Activated naive CD4-positive, alpha-beta T cell treated with anti-CD3 and anti-CD28 coated beads, Interleukin-2, amount 10 ng/mL, durations not matched to agents 7 days and 5 days (primary cell): Measurements from ENCODE around the gene MGAT3.
"Not testable (repeated sequence)": the region's sequence is repeated elsewhere in the genome, so short reads cannot be mapped to it uniquely, and the experiment has no call there.

Experiments used
- CTCF ChIA-PET: fragments of 350-600 bp; sonication (Branson Sonifier 250); formaldehyde crosslinking; loops from one replicate; lab custom pipeline; 2021; ENCODE audit warnings: antibody characterized with exemption; lab: Charles Lee
- DNase-seq: peaks from one replicate; pipeline ENCODE4 v3.0.0-alpha.2; 2020
- H3K27ac Mint-ChIP-seq: one replicate; pipeline ENCODE4 v1.8.0; 2021; ENCODE audit warnings: mild to moderate bottlenecking, moderate library complexity, mixed read lengths
- H3K27me3 Mint-ChIP-seq: one replicate; pipeline ENCODE4 v1.8.0; 2021; ENCODE audit warnings: mild to moderate bottlenecking, mixed read lengths
- H3K36me3 Mint-ChIP-seq: one replicate; pipeline ENCODE4 v1.8.0; 2021; ENCODE audit warnings: mixed read lengths
- H3K4me1 Mint-ChIP-seq: one replicate; pipeline ENCODE4 v1.8.0; 2021; ENCODE audit warnings: mixed read lengths
- H3K4me3 Mint-ChIP-seq: one replicate; pipeline ENCODE4 v1.8.0; 2021; ENCODE audit warnings: mild to moderate bottlenecking, moderate library complexity, mixed read lengths
- H3K9me3 Mint-ChIP-seq: one replicate; pipeline ENCODE4 v1.8.0; 2021; ENCODE audit warnings: mixed read lengths

The MGAT3 gene

DNA sequence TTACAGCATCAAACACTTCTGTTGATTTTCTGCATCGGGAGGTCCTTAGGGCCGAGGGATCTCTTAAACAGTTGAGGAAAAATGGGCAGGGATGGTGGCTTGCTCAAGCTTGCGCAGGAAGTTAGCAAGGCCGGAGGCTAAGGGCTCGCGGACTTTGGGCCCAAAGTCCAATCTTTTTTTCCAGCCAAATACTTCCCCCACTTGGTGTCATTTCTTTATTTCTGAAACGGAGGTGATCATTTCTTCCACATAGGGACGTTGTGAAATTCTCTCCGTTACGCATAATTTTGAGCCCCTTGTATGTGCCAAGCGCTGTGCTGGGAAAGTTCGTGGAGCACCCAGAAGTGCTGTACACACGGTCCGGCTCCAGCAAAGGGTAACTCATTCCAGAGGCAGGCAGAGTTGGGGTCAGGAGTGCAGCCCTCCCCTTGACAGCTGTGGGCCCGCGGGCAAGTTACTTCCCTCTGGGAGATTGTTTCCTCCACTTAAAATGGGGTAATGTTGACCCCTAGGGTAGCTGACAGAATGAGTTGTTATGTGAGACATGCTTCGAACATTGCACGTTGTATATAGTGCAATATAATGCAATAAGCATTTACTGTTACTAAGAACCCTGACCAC is 46.1 kb downstream of the MGAT3 start:
- H3K9me3 Mint-ChIP-seq: no peaks in the 10 kb centered on the region
- peaks cover 39% of the 10 kb centered on the region for H3K4me1 Mint-ChIP-seq
- peak overlapping the region; percentile 93 for H3K4me3 Mint-ChIP-seq
- peaks cover 29% of the 10 kb centered on the region for H3K36me3 Mint-ChIP-seq
- H3K27me3 Mint-ChIP-seq: peaks cover 14% of the 10 kb centered on the region
- CTCF ChIA-PET: interaction anchor here (1.6 to 3.4 kb wide), 5 partner anchors 10 to 103 kb away, joined by 3 to 17 read pairs (median 11); partner anchors contain the start of genes ATF4 and TAB1
- peak overlapping the region; percentile 75 for H3K27ac Mint-ChIP-seq
- no peak for DNase-seq

- DNase-seq: no peak
- peak overlapping the region; percentile 34 for H3K27ac Mint-ChIP-seq
- peaks cover 10% of the 10 kb centered on the region for H3K27me3 Mint-ChIP-seq
- H3K4me3 Mint-ChIP-seq: peak overlapping the region; percentile 93
- no peaks in the 10 kb centered on the region for H3K9me3 Mint-ChIP-seq
- H3K36me3 Mint-ChIP-seq: peaks cover 34% of the 10 kb centered on the region
- CTCF ChIA-PET: interaction anchor here (1.4 to 3.4 kb wide), 4 partner anchors 9 to 25 kb away, joined by 3 to 17 read pairs (median 13); no protein-coding TSS in a partner anchor
- peaks cover 41% of the 10 kb centered on the region for H3K4me1 Mint-ChIP-seq
These were observed 46.8 kb downstream of the MGAT3 start for GRCh38 chr22:39503630-39504029.

- CTCF ChIA-PET: interaction anchor here (1.4 to 3.4 kb wide), 5 partner anchors 8 to 25 kb away, joined by 3 to 17 read pairs (median 8); no protein-coding TSS in a partner anchor
- no peak for DNase-seq
- Mint-ChIP-seq H3K4me1 (peaks cover 41% of the 10 kb centered on the region), H3K4me3 (peak overlapping the region; percentile 93), H3K9me3 (no peaks in the 10 kb centered on the region), H3K27me3 (peaks cover 6% of the 10 kb centered on the region), H3K36me3 (peaks cover 35% of the 10 kb centered on the region), H3K27ac (peak overlapping the region; percentile 34)
These were observed 47.3 kb downstream of the MGAT3 start for GRCh38 chr22:39504071-39504470.

GRCh38 chr22:39507021-39507420 is 50.2 kb downstream of the MGAT3 start:
- H3K27me3 Mint-ChIP-seq, H3K4me3 Mint-ChIP-seq, DNase-seq, H3K9me3 Mint-ChIP-seq: not testable (repeated sequence)
- Mint-ChIP-seq H3K36me3 (peaks cover 51% of the 10 kb centered on the region), H3K4me1 (peaks cover 37% of the 10 kb centered on the region), H3K27ac (peak overlapping the region; percentile 6)
- CTCF ChIA-PET: interaction anchor here (0.6 to 1.6 kb wide), 4 partner anchors 11 to 594 kb away, joined by 3 to 4 read pairs (median 4); no protein-coding TSS in a partner anchor

- peaks cover 57% of the 10 kb centered on the region for H3K36me3 Mint-ChIP-seq
- no peak overlapping the region for H3K27ac Mint-ChIP-seq
- no peaks in the 10 kb centered on the region for H3K27me3 Mint-ChIP-seq
- H3K4me3 Mint-ChIP-seq: no peak overlapping the region
- H3K4me1 Mint-ChIP-seq: peaks cover 31% of the 10 kb centered on the region
- CTCF ChIA-PET: interaction anchor here (12.1 kb wide), 1 partner anchor 12 kb away, joined by 152 read pairs; no protein-coding TSS in a partner anchor
- no peak for DNase-seq
- H3K9me3 Mint-ChIP-seq: no peaks in the 10 kb centered on the region
These were observed 51.6 kb downstream of the MGAT3 start for GRCh38 chr22:39508393-39508792.

DNA sequence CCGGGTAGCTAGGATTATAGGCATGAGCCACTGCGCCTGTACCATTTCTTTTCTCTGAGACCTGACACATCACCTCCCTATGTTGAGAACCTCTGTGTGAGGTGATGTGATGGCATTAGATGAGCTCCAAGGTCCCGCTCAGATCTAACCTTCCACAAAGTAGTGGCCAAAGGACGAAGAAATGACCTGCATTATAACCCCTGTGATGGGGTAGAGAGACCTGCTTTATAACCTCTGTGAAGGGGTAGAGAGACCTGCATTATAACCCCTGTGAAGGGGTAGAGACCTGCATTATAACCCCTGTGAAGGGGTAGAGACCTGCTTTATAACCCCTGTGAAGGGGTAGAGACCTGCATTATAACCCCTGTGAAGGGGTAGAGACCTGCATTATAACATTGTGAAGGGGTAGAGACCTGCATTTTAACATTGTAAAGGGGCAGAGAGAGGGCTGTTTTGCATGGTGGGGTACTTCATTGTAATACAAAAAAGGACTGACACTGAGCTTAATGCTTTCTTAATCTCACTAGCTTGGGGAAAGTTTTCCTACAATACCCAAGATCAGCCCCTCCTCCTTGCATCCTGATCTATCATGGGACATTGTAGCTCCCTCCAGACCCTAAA is 53.8 kb downstream of the MGAT3 start:
- H3K27ac Mint-ChIP-seq: no peak overlapping the region

DNA sequence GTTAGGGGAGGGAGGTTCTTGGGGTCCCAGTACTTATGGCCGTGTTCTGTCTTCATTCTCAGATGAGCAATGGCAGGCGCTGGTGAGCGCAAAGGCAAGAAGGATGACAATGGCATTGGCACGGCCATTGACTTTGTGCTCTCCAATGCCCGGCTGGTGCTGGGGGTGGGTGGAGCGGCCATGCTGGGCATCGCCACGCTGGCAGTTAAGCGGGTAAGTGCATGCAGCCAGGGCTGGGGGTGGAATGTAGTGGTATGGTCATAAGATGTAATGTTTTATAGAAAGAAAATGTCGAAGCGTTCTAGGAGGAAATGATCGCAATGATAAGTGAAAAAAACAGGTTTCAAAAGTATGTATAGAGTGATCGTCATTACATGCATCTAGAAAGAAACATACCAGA is 54.4 kb downstream of the MGAT3 start:
- H3K4me1 Mint-ChIP-seq: peaks cover 33% of the 10 kb centered on the region
- H3K27me3 Mint-ChIP-seq: no peaks in the 10 kb centered on the region
- H3K27ac Mint-ChIP-seq: no peak overlapping the region
- CTCF ChIA-PET: interaction anchor here (1.7 to 12.1 kb wide), 2 partner anchors 15 to 18 kb away, joined by 4 to 152 read pairs; no protein-coding TSS in a partner anchor
- H3K9me3 Mint-ChIP-seq: no peaks in the 10 kb centered on the region
- peaks cover 58% of the 10 kb centered on the region for H3K36me3 Mint-ChIP-seq
- H3K4me3 Mint-ChIP-seq: no peak overlapping the region
- no peak for DNase-seq

More for the DNA sequence above, 53.8 kb downstream of the MGAT3 start:
- H3K4me3 Mint-ChIP-seq: no peak overlapping the region
- no peaks in the 10 kb centered on the region for H3K9me3 Mint-ChIP-seq
- CTCF ChIA-PET: interaction anchor here (0.8 to 12.1 kb wide), 4 partner anchors 9 to 18 kb away, joined by 3 to 152 read pairs (median 5); partner anchors contain the start of gene ATF4
- no peak for DNase-seq
- no peaks in the 10 kb centered on the region for H3K27me3 Mint-ChIP-seq
- peaks cover 30% of the 10 kb centered on the region for H3K4me1 Mint-ChIP-seq
- peaks cover 59% of the 10 kb centered on the region for H3K36me3 Mint-ChIP-seq

DNA sequence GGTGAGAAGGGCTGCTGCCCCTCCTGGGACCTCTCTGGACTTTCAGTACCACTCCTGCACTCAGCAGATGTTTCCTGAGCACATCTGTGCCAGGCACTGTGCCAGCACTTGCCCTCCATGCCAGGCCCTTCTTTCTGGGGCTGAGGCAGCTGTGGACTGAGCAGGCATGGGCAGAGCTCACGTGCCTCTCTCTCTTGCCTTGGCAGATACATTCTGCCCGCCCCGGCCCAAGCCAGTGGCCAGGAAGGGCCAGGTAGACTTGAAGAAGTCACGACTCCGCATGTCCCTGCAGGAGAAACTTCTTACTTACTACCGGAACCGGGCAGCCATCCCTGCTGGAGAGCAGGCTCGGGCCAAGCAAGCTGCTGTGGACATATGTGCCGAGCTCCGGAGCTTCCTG is 55.2 kb downstream of the MGAT3 start:
- no peaks in the 10 kb centered on the region for H3K9me3 Mint-ChIP-seq
- no peak overlapping the region for H3K27ac Mint-ChIP-seq
- H3K4me3 Mint-ChIP-seq: no peak overlapping the region
- H3K4me1 Mint-ChIP-seq: peaks cover 27% of the 10 kb centered on the region
- DNase-seq: no peak
- CTCF ChIA-PET: interaction anchor here (0.6 to 12.1 kb wide), 3 partner anchors 16 to 22 kb away, joined by 4 to 152 read pairs (median 4); no protein-coding TSS in a partner anchor
- no peaks in the 10 kb centered on the region for H3K27me3 Mint-ChIP-seq
- H3K36me3 Mint-ChIP-seq: peaks cover 53% of the 10 kb centered on the region

- Mint-ChIP-seq H3K4me1 (peaks cover 35% of the 10 kb centered on the region), H3K27me3 (no peaks in the 10 kb centered on the region), H3K36me3 (peaks cover 49% of the 10 kb centered on the region), H3K9me3 (no peaks in the 10 kb centered on the region), H3K4me3 (no peak overlapping the region), H3K27ac (no peak overlapping the region)
- CTCF ChIA-PET: interaction anchor here (1.3 to 12.1 kb wide), 8 partner anchors 9 to 511 kb away, joined by 4 to 152 read pairs (median 9); partner anchors contain the start of gene MIEF1
- no peak for DNase-seq
These were observed 57.0 kb downstream of the MGAT3 start for GRCh38 chr22:39513791-39514190.

DNA sequence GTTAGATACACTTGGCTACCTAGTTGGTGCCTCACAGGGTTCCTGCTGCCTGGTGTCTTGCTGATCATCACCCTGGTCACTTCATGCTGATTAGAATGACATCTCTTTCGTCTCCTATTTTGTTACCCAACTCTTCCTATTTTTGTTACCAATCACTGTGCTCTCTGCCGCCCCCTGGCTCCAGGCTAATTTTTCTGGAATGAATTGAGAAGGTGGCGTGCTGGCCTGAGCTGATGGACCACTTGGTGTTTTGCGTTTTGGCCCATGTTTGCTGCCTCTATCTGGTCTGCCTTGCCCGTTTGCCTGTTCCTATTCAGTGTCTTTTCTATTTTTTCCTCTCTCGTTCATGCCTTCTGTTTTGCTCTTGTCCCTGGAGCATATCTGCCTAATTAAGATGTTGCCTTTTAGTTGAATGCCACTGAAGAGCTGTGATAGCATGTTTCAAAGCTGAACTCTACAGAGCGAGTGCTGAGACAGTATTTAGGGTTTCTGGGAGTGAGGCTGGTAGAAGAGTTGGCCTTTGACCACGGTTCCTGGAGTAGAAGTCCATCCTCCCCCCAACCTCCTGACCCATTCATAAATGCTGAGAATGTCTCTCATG is 57.7 kb downstream of the MGAT3 start:
- CTCF ChIA-PET: interaction anchor here (0.9 to 12.1 kb wide), 10 partner anchors 10 to 525 kb away, joined by 3 to 152 read pairs (median 8); partner anchors contain the start of gene MIEF1
- Mint-ChIP-seq H3K27me3 (no peaks in the 10 kb centered on the region), H3K4me1 (peaks cover 38% of the 10 kb centered on the region), H3K9me3 (no peaks in the 10 kb centered on the region), H3K27ac (peak overlapping the region; percentile 35), H3K4me3 (no peak overlapping the region), H3K36me3 (peaks cover 45% of the 10 kb centered on the region)
- DNase-seq: peak; percentile 74

GRCh38 chr22:39515266-39516050 is 58.6 kb downstream of the MGAT3 start:
- H3K27ac Mint-ChIP-seq: peak overlapping the region; percentile 54
- DNase-seq: no peak
- H3K27me3 Mint-ChIP-seq: peaks cover 6% of the 10 kb centered on the region
- peaks cover 38% of the 10 kb centered on the region for H3K4me1 Mint-ChIP-seq
- peaks cover 46% of the 10 kb centered on the region for H3K36me3 Mint-ChIP-seq
- no peaks in the 10 kb centered on the region for H3K9me3 Mint-ChIP-seq
- CTCF ChIA-PET: interaction anchor here (0.6 to 12.1 kb wide), 12 partner anchors 11 to 524 kb away, joined by 3 to 152 read pairs (median 7); partner anchors contain the start of genes MIEF1 and TAB1
- H3K4me3 Mint-ChIP-seq: no peak overlapping the region

- no peaks in the 10 kb centered on the region for H3K9me3 Mint-ChIP-seq
- no peak for DNase-seq
- peaks cover 47% of the 10 kb centered on the region for H3K4me1 Mint-ChIP-seq
- no peak overlapping the region for H3K27ac Mint-ChIP-seq
- peaks cover 52% of the 10 kb centered on the region for H3K36me3 Mint-ChIP-seq
- H3K4me3 Mint-ChIP-seq: no peak overlapping the region
- CTCF ChIA-PET: interaction anchor here (1.2 to 12.1 kb wide), 6 partner anchors 13 to 129 kb away, joined by 3 to 152 read pairs (median 8); partner anchors contain the start of genes MIEF1 and TAB1
- H3K27me3 Mint-ChIP-seq: peaks cover 7% of the 10 kb centered on the region
These were observed 60.7 kb downstream of the MGAT3 start for GRCh38 chr22:39517470-39517869.

- peaks cover 58% of the 10 kb centered on the region for H3K36me3 Mint-ChIP-seq
- H3K27ac Mint-ChIP-seq: peak overlapping the region; percentile 98
- no peak for DNase-seq
- H3K4me1 Mint-ChIP-seq: peaks cover 55% of the 10 kb centered on the region
- CTCF ChIA-PET: interaction anchor here (1.2 to 12.1 kb wide), 5 partner anchors 12 to 129 kb away, joined by 3 to 152 read pairs (median 9); partner anchors contain the start of gene MIEF1
- peaks cover 7% of the 10 kb centered on the region for H3K27me3 Mint-ChIP-seq
- H3K4me3 Mint-ChIP-seq: peak overlapping the region; percentile 93
- H3K9me3 Mint-ChIP-seq: no peaks in the 10 kb centered on the region
These were observed 61.5 kb downstream of the MGAT3 start for GRCh38 chr22:39518144-39518786.
